NB4 (cell line): Measurements from ENCODE around the gene GPR3.

Experiments
- DNase-seq: peaks from one replicate; pipeline ENCODE4 v3.0.0; 2010; ENCODE audit warnings: low read depth
- H3K4me3 ChIP-seq: one replicate; pipeline ENCODE4 v1.5.1; 2011; ENCODE audit warnings: mild to moderate bottlenecking, low read depth, low read length, moderate library complexity
- CTCF ChIP-seq: IDR thresholded peaks from one replicate; pipeline ENCODE4 v1.5.1; 2012; ENCODE audit warnings: low read depth, low read length
- MAX ChIP-seq: IDR thresholded peaks from 2 replicates; pipeline ENCODE4 v1.6.1; 2011; ENCODE audit warnings: low read depth, low read length
- MYC ChIP-seq: IDR thresholded peaks from 2 replicates; pipeline ENCODE4 v1.6.1; 2011; ENCODE audit warnings: low read depth, low read length
- POLR2A ChIP-seq: IDR thresholded peaks from 2 replicates; pipeline ENCODE4 v1.6.1; 2011; ENCODE audit warnings: mild to moderate bottlenecking; ENCODE audit not compliant: insufficient read length; ENCODE audit errors: extremely low read depth

The GPR3 gene

GRCh38 chr1:27392096-27392777 is at the start of gene GPR3:
GPR3 (plus strand) TSS chr1:27392622; CDS start chr1:27393799, 1,177 bp downstream.
- peak within 1 kb of the TSS; percentile 73 for H3K4me3 ChIP-seq
- DNase-seq, result peak; percentile 93
- TF ChIP-seq MAX, result peak; percentile 51
- TF ChIP-seq MYC, result 0 out of 2 replicates have a peak, but pooled peaks have one; percentile 30
- TF ChIP-seq CTCF, result peak; percentile 56
- TF ChIP-seq POLR2A, result peak; percentile 33

GRCh38 chr1:27342778-27343638 is 49.4 kb upstream of the GPR3 start:
- H3K4me3 ChIP-seq, result peak overlapping the region; percentile 96
- TF ChIP-seq MYC, result peak; percentile 60; the same call in 1 of the 2 replicates
- TF ChIP-seq CTCF, result no peak
- TF ChIP-seq POLR2A, result peak; percentile 78
- TF ChIP-seq MAX, result peak; percentile 74
- peak; percentile 97 for DNase-seq

- H3K4me3 ChIP-seq, result peak overlapping the region; percentile 96
- no peak for DNase-seq
- no peak for TF ChIP-seq MYC
- no peak for TF ChIP-seq MAX
- no peak for TF ChIP-seq CTCF
These were observed 48.8 kb upstream of the GPR3 start for GRCh38 chr1:27343639-27344025.

- H3K4me3 ChIP-seq, result peak overlapping the region; percentile 21
- no peak for TF ChIP-seq MAX
- no peak for TF ChIP-seq MYC
- TF ChIP-seq CTCF, result no peak
- no peak for TF ChIP-seq POLR2A
- no peak for DNase-seq
These were observed 47.1 kb upstream of the GPR3 start for GRCh38 chr1:27345272-27345671.

GRCh38 chr1:27346357-27346756 is 46.1 kb upstream of the GPR3 start:
- DNase-seq, result no peak
- no peak overlapping the region for H3K4me3 ChIP-seq
- TF ChIP-seq MAX (no peak), MYC (no peak), POLR2A (no peak), CTCF (no peak)
